ENCODE results near the gene ELOVL4. TPM values are rescaled to one million over a fixed set of nuclear protein-coding genes. Genes with fewer than 3 reads are reported as not detected.

The ELOVL4 gene
- polyA plus RNA-seq, 1 donor: 1.4 TPM

DNA sequence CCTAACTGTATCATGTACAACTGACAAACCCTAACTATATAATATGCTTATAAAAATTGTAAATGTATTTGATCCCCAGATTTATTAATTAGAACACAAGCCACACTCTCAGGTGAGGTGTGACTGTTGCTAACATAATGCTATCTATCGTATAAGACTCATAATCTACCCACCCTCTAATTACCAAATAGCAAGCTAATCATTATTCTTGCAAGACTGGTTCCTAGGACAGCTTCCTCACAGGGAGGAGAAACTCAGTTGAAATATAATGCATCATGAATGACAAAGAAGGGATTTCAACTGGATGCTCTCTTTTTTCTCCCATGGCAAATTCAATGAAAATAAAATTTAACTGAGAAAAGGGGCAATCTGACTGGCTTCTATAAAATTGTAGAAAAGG, 35.4 kb downstream of the ELOVL4 start:
- no peak for DNase-seq

GRCh38 chr6:79909517-79909916, 37.8 kb downstream of the ELOVL4 start:
- no peak for DNase-seq

- no peak for DNase-seq
Measured at GRCh38 chr6:79902046-79902445, 45.3 kb downstream of the ELOVL4 start.

DNA sequence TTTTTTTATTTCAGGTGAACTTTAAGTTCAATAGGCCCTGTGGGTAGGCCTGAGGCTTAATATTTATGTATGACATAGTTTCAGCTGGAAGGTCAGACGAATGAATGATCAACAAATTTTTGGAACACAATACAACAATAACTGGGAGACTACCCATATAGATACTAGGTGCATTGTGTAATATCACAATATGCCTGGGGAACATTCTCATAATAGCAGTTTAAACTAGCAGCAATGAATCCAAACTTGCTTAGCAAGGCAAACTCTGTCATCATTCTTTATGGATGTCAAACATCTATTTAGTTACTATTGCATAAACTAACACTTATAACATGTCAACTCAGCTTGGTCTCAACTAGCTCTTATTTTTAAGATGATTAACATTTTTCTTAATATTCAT, 49.3 kb downstream of the ELOVL4 start:
- no peak for DNase-seq

DNA sequence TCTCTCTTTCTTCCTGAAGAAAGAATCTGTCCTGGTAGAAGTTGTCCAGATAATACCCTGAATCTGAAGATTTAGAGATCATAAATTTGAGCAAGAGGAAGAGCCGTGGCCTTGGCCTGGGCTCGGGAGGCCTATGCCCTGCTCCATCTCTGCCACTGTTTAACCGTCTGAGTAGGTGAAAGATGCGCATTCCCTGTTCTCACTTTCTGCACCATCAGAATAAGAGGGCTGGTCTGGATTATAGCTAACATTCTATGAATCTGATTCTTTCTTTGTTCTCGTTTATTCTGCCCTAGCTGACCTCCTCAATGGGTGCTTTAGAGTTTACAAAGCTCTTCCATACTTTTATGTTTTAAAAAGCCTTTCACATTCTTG, 51.3 kb downstream of the ELOVL4 start:
- DNase-seq: no peak

DNA sequence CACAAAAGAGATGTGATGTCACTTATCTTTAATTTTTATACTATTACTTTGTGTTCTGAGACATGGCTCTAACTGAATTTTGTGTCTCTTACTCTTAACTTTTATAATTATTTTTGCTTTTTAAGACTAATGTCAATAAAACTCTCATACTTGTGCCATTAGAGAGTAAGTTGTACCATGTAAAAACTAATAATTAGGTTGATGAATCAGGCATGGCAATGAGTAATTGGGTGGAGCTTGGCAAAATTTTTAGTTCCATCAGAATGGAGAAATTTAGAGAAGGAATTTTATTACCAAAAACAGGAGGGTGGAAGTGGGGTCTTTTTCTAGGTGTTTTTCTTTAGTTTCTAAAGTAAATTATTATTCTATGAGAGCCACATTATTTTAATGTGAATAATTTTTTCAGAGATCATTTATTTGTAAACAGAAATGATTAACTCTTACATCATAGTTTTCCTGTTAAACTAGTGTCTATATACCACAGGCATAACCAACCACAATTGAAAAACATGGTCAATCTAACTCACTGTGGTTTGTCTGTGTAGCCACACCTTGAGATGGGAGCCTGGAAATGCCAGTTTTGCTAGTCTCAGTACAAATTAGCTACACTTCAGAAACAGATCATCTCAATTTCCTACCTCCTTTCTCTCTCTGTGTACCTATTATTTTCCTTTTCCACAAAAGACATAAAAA, 51.8 kb downstream of the ELOVL4 start:
- DNase-seq: no peak

DNA sequence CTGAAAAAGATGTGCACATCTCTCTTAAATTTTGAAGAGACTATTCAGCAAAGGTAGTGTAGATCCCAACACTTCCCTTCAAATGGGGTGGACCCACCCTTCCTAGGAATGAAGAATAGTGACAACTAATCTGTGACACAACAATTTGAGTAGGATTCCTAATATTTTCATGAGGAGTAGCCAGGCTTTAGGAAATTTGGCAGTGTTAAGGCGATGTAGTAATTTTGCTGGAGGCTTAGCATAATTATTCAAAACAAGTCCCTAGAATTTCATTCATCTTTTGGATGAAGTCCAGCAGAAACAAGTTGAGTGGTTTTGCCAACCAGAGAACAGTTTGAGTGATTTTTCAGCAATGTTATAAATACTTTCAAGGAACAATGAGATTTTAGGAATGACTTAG, 52.4 kb downstream of the ELOVL4 start:
- no peak for DNase-seq

GRCh38 chr6:79888587-79888986, 58.8 kb downstream of the ELOVL4 start:
- DNase-seq: no peak

GRCh38 chr6:79878142-79878748, 69.1 kb downstream of the ELOVL4 start:
- no peak for DNase-seq

- DNase-seq: no peak
Measured at GRCh38 chr6:79874531-79875134, 72.7 kb downstream of the ELOVL4 start.

DNA sequence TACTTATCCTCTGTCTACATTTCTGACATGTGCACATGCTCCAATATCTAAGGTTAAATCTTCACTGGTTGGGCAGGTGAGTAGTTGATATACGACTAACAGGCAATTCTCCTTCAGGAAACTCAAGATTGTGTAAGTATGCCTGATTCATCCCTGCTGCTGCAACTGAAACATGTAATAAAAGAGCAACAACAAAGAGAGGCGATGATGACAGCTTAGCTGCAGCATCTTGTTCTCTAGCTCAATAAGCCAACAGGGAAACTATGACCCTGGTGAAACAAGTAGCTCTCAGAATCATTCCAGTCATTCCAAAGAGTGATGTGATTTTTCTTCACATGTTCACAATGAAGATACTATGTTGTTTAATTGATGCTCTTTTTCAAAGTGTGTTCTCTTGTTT, 74.4 kb downstream of the ELOVL4 start:
- no peak for DNase-seq

- DNase-seq: no peak
Measured at GRCh38 chr6:79872303-79872702, 75.0 kb downstream of the ELOVL4 start.

- peak; percentile 74 for DNase-seq
Measured at GRCh38 chr6:79869600-79870084, 77.7 kb downstream of the ELOVL4 start.

DNA sequence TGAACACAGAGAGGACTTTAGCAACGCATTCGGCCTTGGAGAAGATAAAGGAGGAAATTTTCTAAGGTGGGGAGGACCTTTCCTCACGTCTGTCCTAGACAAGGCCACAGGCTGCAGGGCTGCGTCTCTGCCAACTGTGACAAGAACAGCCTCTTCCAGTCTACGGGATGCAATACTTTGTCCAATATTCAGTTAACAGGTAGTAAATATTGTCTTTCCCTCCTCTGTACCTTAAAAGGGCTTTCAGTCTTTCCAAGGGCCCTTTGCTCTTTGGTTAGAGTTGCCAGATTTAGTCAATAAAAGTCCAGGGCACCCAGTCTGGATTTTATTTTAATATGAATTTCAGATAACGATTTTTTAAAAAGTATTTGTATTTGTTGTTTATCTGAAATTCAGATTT, 78.2 kb downstream of the ELOVL4 start:
- no peak for DNase-seq

GRCh38 chr6:79868098-79868722, 79.1 kb downstream of the ELOVL4 start:
- peak; percentile 66 for DNase-seq

Other genes starting within 250 kb of the ELOVL4 start
- gene TTK, start 57.1 kb upstream of the ELOVL4 start, polyA plus RNA-seq (ENCODE audit: insufficient read length): 5.7 TPM
- gene BCKDHB, start 159.1 kb upstream of the ELOVL4 start, polyA plus RNA-seq (ENCODE audit: insufficient read length): 14.3 TPM